Smooth muscle cell of the brain vasculature (primary cell): Measurements from ENCODE around the gene KLF15.
"Not testable (repeated sequence)": the region's sequence is repeated elsewhere in the genome, so short reads cannot be mapped to it uniquely, and the experiment has no call there.

ENCODE experiments used
- DNase-seq: peaks from one replicate; pipeline ENCODE4 v3.0.0-alpha.2; 2012; ENCODE audit warnings: low read depth, low spot score

KLF15 gene

GRCh38 chr3:126346466-126346865 lies 10.7 kb downstream of the KLF15 start:
- DNase-seq, result no peak

DNA sequence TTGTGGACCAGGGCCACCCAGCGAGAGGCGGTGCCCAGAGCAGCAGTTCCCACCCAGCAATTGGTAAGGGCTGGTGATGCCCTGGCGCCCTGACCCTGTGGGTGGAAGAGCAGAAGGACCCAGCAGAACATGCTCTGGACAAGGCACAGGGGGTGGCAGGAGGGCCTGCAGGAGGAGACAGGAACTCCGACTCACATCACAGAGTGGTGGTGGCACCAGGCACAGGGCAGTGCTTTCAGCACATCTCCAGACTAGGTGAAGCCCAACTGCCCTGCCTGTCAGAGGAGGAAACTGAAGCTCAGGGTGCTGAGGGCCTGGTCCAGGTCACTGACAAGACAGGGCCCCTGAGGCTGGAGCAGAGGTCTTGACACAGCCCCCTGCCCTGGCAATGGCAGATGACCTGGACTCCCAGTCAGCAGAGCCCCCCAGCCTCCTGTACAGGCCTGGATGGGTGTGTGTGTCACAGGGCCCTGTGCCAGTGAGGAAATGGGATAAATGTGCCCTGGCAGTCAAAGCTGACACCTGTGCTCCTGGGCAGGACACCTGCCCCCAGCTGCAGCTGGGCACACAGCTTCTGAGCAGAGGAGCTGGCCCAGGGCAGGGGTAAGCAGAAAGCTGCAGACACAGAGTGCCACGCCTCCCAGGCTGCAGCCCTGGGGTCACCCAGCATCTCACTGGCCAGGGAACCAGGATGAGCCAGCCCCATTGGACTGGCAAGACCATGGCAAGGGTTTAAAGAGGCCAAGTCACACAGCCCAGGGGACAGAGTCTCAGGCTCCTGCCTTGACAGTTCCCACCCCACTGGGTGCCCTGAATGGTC lies 11.4 kb downstream of the KLF15 start:
- DNase-seq, result no peak

- no peak for DNase-seq
Measured at GRCh38 chr3:126345231-126345630, 12.0 kb downstream of the KLF15 start.

DNA sequence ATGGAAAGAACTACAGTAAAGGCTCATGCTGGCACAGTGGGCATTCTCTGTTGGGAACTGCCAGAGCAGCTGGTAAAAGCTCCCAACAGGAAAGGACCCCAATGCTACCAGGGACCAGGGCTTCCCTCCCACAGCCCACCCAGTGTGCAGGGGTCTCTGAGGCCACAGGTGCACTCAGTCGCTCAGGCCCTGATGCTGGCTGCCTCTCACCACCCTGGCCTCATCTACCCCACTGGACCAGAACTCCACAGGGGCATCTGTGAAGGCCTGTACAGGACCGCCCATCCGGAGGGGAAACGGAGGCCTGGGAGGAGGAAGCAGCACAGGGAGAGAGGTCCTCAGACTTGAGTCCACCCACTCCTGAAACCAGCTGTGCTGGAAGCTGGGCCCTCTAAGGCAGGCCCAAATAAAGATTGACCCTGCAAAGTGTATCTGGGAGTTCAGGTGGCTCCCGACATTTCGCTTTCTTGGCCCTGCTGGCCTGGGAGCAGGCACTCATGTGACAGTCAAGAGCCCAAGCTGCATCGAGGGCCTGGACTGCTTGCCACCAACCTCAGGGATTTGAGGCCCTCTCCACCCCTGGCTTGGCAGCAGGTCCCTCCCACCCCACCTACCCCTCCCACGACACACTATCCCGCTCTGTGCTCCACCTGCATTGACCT lies 12.7 kb downstream of the KLF15 start:
- no peak for DNase-seq

DNA sequence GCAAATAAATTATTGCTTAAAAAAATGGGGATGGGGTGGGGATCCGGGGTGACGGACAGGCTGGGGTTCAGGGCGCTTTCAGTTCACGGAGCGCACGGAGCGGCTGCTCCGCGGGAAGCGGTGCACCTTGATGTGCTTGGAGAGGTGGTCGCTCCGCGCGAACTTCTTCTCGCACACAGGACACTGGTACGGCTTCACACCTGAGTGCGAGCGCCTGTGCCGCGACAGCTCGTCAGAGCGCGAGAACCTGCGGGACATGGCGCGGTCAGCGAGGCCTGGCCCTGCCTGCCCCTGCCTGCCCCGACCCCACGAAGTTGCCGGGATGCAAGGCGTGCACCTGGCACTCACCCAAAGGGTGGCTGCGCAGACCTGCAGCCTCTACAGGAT lies 13.6 kb downstream of the KLF15 start:
- DNase-seq, result no peak

DNA sequence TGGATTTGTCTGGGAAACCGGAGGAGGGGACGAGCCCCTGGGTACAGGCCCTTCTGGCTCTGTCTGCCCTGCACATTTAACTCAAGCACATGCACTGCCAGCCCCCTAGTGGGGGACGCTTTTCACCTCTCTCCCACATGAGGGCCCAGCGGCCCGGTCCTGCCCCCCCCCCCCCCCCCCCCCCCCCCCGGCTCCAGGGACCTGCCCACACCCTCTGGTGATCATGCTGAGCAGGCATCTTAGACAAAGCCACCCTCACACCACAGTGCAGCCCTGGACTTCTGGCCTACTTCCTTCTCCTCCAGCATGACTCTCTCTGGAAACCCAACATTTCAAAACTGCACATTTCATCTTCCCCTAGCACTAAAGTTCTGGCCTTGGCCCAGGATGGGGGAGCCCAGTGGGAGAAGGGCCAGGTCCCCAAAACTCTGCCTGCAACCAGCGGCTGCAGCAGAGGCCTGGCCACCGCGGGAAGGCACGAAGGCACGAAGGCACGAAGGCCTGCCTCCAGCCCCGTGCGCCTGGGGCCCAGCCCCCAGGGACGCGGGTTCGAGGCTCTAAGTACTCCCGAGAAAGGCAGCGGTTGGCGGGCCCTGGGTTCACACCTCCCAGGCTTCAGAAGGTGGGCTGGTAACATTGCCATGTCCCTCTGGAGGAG lies 14.1 kb downstream of the KLF15 start:
- DNase-seq, result no peak

GRCh38 chr3:126342211-126342610 lies 15.0 kb downstream of the KLF15 start:
- DNase-seq, result no peak

DNA sequence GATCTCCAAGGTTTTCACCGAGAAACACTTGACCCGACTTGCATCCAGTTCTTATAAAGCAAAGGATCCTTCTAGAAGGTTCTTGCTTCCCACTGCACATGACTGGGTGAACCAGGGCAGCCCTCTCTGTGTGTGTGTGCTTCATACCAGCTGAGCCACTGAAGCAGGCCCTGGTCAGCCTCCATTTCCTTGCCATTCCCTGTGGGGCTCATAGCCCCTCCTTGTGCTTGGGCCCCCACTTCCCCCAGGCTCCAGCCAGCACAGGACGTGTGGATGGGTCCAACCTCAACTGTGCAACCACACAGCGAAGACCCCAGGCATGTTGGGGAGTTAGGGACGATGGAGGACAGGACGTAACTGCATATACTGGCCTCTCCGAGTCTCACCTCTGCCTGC lies 15.5 kb downstream of the KLF15 start:
- DNase-seq, result no peak

- no peak for DNase-seq
Measured at GRCh38 chr3:126340943-126341754, 16.1 kb downstream of the KLF15 start.

DNA sequence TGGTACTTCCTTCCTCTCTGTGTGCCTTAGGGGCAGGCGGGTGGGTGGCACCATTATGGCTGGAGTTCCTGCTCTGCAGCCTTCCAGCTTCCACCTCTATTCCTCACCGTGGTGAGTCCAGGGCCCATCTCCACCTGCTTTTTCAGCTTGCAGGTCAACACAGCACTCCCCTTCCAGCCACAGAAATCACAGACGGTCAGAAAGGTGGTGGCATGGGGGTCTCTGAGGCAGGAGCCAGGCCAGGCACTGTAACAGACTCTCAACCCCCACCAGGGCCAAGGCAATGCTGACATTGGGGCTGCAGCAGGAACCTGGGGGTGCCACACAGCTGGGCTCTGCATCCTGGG lies 16.6 kb downstream of the KLF15 start:
- DNase-seq, result no peak

DNA sequence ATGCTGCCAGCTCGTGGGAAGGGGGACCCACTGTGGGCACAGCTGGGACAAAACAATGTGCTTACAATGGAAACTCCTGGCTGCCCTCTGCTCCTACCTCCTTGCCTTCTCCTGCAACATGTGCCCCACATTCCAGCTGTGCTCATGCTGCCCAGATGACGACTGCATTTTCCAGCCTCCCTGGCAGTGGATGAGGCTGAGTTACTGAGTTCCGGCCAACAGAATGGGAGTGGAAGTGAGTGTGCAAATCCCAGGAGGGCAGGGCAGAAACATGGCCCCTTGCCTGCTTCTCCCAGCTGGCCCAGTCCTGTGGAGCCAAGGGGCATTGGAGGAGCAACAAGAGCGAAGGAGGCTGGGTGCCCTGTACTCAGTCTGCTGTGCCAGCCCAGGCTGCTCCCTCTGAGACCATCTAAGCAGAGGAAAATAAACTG lies 17.1 kb downstream of the KLF15 start:
- DNase-seq, result no peak

DNA sequence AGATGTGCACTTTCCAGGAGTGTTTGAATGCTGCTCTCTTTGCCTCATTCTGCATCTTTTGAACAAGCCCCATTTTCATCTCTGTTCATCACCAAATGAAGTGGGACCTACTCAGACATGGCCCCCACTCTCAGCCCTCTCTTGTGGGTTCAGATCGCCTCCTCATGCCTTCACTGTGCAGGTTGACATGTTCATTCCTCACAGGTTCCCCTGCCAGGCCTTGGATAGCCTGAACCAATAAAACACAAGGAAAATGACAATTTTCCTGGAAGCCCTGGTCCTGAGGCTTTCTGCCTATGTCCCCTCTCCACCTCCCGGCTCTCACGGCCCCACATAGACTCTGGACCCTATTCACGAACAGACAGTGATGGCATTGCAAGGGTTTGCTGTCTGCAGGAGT lies 17.7 kb downstream of the KLF15 start:
- no peak for DNase-seq

DNA sequence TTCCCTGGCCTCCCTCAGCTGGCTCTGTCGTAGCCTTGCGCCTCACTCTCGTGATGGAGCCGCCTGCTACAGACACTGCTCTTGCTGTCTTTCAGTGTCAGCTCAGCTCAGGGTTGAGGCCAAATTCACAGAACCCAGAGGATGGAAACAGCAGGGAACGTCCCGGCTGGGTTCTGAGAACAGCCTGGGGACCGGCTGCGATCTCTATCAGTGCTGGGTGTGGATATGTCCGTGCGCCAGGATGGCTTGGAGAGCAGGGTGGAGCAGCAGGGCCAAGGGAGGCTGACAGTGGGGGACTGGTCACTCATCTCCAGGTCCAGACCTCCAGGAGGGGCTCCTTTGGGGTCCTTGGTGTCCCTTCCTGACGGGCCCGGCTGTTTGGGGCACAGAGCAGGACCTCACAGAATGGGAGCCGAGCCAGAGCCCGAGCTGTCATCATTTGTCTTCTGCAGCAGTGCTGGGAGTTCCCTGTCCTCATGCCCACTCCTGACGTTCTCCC lies 18.4 kb downstream of the KLF15 start:
- no peak for DNase-seq

DNA sequence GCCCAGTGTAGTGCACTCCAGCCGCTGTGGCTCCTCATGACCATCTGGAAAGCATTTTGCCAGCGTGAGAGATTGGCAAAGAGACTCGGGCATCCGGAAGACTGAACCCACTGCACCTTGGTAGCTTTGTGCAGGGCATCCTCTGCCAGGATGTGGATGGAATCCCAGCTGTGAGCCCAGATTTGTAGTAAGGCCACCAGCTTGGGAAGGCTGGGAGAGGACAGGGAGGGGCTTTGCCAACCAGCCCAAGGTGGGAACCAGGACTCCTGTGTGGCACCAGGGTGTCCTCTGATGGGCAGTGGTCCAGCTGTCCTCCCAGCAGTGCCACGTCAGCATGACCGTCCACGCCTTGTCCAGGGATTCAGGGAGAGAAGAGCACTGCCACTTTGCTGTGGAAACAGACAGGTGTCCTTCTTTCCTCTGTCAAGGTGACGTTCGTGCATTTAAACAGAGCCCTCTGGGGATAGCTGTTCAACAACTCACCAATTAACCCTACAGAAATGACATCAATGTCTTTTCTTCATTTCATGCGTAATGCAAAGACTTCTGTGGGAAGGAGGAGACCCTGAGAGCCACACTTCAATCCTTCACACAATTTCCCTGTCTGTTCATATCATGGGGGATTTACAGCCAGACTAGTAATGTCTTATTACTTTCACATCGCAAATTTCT lies 19.1 kb downstream of the KLF15 start:
- no peak for DNase-seq

DNA sequence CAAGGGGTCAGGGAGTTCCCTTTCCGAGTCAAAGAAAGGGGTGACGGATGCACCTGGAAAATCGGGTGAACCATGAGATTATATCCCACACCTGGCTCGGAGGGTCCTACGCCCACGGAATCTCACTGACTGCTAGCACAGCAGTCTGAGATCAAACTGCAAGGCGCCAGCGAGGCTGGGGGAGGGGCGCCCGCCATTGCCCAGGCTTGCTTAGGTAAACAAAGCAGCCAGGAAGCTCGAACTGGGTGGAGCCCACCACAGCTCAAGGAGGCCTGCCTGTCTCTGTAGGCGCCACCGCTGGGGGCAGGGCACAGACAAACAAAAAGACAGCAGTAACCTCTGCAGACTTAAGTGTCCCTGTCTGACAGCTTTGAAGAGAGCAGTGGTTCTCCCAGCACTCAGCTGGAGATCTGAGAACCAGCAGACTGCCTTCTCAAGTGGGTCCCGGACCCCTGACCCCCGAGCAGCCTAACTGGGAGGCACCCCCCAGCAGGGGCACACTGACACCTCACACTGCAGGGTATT lies 25.3 kb downstream of the KLF15 start:
- DNase-seq, result not testable (repeated sequence)

DNA sequence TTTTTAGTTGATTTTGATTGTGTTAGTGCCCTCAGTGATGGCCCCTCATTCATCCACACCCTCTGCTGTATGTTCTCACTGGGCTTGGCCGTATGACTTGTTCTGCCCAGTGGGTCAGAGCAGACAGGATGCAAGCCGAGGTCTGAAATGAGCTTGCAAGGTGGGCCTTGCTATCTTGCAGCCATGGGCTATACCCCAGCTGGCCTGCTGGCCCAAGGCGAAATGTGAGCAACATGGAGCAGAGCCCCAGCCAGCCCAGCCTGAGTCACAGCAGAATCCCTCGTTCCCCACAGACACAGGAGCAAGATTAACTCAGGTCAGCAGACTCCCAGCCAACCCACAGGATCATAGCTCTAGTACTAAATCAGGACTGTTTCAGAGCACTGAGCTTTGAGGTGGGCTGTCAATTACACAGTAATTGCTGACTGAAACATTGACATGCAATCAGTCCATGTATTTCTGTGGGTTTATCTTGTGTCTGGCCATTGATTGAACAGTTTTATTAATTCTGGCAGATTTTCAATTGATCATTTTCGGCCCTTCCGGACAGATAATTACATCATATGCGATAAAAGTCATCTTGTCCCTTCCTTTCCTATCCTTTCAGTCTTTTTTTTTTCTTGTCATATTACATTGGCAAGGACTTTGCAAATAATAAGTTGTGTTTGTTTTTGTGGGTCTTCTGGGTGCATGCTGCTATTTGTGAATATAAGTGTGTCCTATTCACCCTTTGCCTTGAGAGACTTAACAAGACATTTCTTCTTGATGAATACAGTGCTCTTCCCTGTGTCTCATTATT lies 27.1 kb downstream of the KLF15 start:
- DNase-seq, result no peak

- no peak for DNase-seq
Measured at GRCh38 chr3:126326629-126327028, 30.6 kb downstream of the KLF15 start.

DNA sequence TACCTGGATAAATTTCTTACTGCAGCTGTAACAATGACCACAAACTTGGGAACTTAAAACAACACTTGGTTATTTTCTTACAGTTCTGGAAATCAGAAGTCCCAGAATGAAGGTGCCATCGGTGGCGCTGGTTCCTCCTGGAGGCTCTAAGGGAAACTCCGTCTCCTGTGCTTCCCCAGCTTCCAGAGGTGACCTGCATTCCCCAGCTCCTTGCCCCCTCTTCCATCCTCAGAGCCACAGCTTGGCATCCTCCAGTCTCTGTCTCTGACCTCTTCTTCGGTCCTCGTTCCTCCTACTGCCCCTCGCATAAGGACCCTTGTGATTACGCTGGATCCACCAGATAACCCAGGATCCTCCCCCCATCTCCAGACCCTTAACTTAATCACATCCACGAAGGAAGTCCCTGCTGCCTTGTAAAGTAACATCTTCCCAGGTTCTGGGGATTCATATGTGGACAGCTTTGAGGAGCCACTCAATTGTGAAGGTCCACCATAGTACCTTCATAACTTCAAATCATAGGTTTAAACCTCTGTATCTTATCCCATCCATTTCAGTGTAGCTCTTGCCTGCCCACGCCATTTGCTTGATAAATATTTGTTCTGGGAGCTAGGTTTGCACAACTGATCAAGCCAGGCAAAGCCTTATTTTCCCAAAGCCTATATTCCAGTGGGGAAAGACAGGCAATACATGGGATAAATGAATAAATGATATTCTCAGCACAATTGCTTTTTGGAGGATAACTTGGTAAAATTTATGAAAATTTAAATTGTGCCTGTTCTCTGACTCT lies 34.8 kb downstream of the KLF15 start:
- DNase-seq, result no peak

DNA sequence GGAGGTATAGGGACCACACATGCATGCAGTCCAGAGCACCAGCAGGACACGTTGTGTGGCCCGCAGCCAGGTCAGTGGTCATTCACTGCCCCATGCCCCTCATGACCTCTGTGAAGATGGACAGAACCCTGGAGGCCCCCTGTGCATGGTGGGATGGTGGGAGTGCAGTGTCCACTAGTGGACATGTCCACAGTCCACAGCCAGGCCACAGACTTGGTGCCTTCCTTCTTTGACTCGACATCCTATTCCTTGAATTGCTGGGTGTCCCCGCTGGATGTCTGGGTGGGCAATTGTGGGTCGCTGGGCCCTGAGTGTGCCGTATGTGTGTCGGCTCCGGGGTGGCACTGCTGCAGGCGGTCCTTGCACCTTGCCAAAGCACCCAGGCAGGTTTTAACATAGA lies 35.7 kb downstream of the KLF15 start:
- no peak for DNase-seq
